ENCODE data around the gene SBF1.

Gene SBF1

DNA sequence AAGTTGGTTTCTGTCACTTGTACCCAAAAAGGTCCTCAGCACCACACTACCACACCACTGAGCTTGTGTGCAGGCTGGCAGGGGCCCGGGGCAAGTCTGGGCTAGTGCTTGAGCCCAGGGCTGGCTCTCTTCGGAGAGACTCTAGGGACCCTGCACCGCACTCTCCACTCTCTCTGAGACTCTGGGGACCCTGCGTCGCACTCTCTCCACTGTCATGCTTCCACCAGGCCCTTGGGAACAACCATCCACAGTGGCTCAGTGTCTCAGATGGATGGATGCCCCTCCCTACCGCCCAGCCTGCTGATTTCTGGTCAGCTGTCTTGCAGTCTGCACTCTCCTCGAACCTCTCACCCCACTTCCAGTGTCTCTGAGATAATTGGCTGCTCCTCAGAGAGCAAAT is 2.0 kb upstream of the SBF1 start:
- no peak overlapping the region for H3K4me3 ChIP-seq (ENCODE audit: low read depth, low read length)
- TF ChIP-seq, protein P1, sequence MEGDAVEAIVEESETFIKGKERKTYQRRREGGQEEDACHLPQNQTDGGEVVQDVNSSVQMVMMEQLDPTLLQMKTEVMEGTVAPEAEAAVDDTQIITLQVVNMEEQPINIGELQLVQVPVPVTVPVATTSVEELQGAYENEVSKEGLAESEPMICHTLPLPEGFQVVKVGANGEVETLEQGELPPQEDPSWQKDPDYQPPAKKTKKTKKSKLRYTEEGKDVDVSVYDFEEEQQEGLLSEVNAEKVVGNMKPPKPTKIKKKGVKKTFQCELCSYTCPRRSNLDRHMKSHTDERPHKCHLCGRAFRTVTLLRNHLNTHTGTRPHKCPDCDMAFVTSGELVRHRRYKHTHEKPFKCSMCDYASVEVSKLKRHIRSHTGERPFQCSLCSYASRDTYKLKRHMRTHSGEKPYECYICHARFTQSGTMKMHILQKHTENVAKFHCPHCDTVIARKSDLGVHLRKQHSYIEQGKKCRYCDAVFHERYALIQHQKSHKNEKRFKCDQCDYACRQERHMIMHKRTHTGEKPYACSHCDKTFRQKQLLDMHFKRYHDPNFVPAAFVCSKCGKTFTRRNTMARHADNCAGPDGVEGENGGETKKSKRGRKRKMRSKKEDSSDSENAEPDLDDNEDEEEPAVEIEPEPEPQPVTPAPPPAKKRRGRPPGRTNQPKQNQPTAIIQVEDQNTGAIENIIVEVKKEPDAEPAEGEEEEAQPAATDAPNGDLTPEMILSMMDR (IDR thresholded peaks at IDR 0.05; ENCODE audit: borderline replicate concordance, insufficient read depth, low read depth, low read length) = no peak

DNA sequence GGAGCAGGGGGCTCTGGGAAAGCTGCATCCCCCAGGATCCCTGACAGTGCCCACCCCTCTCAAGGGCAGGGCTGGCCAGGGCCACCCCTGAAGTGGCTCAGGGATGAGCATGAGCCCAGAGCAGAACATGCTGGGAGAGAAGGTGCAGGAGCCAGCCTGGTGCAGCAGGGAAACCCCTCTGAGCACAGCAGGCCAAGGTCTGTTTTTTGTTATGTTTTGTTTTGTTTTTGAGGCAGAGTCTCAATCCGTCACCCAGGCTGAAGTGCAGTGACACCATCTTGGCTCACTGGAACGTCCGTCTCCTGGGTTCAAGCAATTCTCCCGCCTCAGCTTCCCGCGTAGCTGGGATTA is 792 bp upstream of the SBF1 start:
- TF ChIP-seq, protein P1 (IDR thresholded peaks at IDR 0.05; ENCODE audit: borderline replicate concordance, insufficient read depth, low read depth, low read length) = no peak
- H3K4me3 ChIP-seq (ENCODE audit: low read depth, low read length) = no peak overlapping the region

DNA sequence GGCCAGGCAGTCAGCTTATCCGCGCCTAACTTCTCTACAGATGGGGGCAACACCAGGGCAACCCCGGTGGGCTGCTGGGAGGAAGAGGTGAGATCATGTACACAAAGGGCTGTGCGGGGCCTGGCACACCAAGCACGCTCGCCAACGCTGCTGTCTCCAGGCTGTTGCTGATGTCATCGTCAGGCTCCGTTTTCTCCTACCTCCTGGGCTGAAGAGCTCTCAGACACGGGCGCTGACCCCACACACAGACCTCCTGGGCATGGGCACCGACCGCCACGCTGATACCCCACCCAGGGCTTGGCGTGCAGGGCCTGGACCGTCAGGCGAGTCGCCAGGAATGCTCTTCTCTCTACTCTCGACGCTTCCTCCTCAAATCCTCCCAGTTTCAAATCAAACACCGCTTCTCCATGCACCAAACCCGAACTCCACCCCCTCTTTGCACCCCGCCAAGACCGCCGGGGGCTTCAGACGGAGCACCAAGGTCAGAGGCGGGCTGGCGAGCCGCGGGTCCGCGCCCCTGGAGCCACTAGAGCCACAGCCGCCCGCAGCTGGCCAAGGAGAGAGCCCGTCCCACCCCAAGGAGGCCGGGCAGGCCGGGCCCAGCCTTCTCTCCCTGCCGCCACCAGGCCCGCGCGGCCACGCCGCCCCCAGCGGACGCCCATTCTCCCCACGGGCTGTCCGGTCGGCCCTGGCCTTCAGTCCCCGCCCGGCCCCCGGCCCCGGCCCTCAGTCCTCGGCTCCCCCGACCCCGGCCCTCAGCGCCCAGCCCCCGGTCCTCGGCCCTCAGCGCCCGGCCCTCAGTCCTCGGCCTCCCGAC is 772 bp downstream of the SBF1 start:
- TF ChIP-seq, protein P1 (IDR thresholded peaks at IDR 0.05; ENCODE audit: borderline replicate concordance, insufficient read depth, low read depth, low read length) = no peak
- H3K4me3 ChIP-seq (ENCODE audit: low read depth, low read length) = peak overlapping the region; percentile 74

DNA sequence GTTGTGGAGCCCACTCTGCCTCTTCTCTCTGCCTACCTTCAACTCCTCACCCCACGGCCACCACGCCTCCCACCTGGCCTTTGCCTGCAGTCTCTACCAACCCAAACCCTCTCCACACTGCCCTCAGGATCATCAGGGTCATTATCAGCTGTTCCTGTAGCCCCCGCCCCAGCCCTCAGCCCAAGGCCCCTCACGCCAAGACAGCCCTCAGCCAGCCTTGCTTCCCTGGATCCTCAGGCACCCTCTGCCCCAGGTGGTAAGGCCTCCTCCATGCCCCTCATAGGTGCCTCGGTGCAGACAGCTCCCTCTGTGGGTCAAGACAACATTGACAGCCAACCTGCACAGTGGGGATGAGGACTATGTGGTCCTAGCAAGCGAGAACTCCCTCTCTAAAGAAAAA is 1.7 kb downstream of the SBF1 start:
- peak overlapping the region; percentile 74 for H3K4me3 ChIP-seq (ENCODE audit: low read depth, low read length)

DNA sequence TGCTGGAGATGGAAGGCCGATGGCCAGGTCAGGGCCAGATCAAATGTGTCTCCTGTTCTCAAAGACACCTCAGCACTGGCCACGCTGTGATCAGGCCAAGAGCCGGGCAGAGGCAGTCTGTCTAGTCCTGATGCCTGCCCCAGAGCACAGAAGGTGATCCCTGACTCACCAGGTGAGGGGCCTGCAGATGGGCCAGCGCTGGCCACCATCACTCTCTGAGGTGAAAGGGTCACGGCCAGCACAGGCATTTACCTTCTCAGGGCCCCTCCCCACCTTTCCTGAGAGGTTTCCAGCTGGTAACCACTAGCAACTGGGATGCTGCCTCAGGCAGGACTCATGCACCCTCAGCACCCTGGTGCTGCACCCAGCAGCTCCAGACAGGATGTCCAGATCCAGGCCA is 2.9 kb downstream of the SBF1 start:
- H3K4me3 ChIP-seq (ENCODE audit: low read depth, low read length) = no peak overlapping the region
- TF ChIP-seq, protein P1 (IDR thresholded peaks at IDR 0.05; ENCODE audit: borderline replicate concordance, insufficient read depth, low read depth, low read length) = no peak

More for the DNA sequence above, 1.7 kb downstream of the SBF1 start:
- TF ChIP-seq, protein P1 (IDR thresholded peaks at IDR 0.05; ENCODE audit: borderline replicate concordance, insufficient read depth, low read depth, low read length) = peak; percentile 72

DNA sequence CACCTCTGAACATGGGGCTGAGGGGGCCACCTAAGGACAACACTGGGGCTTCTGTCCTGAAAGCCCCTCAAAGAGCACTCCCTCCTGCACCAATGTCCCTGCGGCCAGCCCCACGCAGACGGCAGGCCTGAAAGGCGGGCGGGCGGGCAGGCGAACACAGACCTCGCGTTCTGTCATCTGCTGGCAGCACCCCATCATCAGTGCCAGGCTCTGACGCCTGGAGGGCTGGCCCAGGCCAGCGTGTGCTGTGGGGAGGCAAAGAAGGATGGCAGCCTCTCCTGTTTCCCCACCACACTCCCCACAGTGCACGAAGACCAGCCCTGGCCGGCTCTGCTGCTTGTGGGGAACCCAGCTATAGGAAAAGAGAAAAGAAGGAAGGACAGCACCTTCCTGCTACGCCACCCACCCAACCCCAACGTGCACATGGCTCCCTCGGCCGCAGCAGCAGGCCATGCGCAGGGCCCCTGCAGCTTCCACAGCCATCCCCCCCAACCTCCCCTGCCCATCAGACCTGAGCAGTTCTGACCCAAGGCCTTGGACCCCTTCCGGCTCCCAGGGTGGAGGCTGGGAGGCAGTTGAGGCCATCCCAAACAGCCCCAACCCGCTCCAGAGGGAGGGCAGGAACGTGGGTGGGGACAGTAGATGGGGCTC is 3.5 kb downstream of the SBF1 start:
- no peak overlapping the region for H3K4me3 ChIP-seq (ENCODE audit: low read depth, low read length)
- TF ChIP-seq, protein P1 (IDR thresholded peaks at IDR 0.05; ENCODE audit: borderline replicate concordance, insufficient read depth, low read depth, low read length) = no peak

DNA sequence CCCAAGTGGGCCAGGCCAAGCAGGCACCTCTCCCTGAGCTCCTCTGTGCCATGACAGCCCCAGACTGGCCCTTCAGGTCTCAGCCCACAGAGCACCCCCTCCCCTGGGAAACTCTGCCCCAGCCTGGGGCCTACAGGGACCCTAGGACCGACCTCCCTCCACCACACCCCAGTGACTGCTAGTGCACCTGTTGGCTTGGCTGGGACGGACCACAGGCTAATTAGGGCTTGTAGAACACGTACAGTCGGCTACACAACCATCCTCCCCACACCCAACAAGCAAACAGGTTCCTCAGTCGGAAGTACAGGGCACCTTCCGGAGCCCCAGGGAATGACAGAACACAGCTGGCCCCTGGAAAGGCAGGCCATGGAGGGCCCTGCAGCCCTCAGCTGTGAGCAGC is 4.3 kb downstream of the SBF1 start:
- TF ChIP-seq, protein P1 (IDR thresholded peaks at IDR 0.05; ENCODE audit: borderline replicate concordance, insufficient read depth, low read depth, low read length) = no peak
- H3K4me3 ChIP-seq (ENCODE audit: low read depth, low read length) = no peak overlapping the region

Data from GM12875 (cell line).